ENCODE measurements around the gene KCNH4.

Gene KCNH4

DNA sequence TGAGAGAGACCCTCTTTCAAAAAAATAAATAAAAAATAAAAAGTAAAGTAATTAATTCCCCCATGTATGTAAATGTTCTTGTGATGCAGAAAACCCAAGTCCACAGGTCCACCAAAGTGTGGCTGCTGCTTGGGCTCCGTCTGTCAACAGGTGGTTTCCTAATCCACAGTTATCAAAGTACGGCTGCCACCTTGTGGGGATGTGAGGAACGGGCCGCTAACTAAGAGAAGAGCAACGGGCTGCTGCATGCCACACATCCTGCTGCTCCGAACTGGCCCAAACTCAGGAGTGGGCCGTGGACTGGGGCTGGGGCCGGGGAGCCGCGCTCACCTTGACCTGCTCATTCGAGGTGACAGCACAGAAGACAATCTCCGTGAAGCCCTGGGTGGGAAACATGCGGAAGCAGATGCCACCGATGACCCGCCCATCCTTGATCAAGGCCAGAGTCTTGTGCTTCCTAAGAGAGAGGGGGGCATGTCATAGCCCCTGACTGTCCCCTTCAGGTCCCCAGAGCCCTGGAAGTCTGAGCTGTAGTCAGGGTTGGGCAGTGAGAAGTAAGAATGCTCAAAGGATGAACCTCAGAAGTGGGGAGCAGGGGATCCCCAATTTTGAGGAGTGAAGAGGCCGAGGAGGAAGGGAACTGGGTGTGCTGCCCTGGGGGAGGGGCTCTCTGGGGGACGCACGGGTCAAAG, 64.1 kb downstream of the KCNH4 start:
- peak; percentile 30 for DNase-seq

DNA sequence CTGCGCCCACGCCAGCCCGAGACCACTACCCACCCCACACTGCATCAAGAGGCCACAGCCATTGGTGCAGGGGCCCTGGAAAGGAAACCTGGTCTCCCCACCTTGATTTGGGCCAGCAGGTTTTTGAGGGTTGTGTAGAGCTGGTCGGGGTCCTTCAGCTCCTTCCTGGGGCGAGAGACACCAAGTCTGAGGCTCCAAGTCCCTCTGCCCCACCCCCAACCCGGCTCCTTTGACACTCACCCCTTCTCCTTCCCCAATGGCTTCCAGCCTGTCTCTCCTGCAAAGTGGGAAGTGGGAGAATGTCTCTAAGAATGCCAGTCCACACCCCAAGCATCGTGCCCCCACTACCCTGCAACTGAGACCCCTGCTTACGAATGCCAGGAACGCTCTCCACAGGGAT, 66.8 kb downstream of the KCNH4 start:
- no peak for DNase-seq

DNA sequence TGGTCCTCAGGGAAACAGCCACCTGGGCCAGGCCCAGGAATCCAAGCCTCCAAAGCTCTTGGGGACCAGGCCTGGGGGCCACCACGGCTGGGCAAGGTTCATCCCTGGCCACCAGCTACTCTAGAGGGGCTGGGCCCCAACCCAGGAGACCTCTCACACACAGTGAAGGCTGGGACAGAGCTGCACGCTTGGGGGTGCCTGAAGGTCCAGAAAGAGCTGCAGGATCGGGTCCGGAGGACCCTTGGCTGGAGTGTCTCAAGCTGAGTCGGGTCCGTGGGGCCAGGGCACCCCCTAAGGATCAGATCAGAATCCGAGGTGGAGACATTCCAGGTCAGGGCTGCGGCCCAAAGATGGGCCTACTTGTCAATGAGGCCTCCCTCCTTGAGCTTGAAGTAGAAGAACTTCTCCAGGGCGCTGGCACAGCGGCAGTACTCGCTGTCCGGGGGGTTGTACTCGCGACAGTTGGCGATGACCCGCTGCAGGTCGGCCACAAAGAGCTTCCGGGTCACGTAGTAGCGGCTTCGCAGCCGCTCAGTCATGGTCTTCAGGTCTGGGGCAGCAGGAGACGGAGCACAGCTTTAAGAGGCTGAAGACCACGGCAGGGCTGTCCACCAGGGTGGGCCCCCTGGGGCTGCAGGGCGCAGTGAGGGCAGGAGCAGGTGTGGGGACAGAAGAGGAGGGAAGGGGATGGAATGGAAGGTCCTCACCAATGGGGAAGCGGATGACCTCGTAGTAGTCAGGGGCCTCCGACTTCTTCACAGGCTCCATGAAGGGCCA, 67.5 kb downstream of the KCNH4 start:
- no peak for DNase-seq

DNA sequence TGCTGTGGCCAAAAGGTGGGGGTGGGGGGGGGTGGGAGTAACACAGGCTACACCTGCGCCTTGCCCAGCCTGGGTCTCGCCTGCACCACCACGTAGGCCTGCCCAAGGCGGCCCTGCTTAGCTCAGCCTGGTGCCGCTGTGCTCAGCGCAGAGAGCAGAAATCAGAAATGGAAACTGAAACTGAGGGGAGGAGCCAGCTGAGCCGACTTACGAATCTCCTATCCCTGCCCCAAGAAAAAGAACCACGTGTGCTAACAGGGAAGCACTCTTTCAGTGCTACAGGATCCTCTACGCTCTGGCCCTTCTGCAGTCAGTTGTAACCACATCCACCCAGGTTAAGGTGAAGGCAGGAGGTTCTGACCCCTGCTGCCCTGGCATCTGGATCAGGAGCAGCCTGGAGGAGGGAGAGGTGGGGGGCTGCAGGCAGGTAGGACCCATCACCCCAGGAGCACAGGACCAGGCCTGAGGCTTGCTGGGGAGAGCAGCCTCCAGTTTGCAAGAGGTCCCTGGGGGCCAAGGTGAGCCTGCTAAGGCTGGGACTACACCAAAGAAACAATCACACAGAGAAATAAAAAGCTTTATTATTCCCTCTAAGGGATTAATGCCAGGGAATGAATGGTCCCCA, 68.3 kb downstream of the KCNH4 start, which contains the start of gene DHX58:
Gene DHX58 (minus strand): TSS at position 163 of the 625 bp plus-strand sequence. CDS start 822 bp downstream, outside the sequence.
- DNase-seq, result no peak

DNA sequence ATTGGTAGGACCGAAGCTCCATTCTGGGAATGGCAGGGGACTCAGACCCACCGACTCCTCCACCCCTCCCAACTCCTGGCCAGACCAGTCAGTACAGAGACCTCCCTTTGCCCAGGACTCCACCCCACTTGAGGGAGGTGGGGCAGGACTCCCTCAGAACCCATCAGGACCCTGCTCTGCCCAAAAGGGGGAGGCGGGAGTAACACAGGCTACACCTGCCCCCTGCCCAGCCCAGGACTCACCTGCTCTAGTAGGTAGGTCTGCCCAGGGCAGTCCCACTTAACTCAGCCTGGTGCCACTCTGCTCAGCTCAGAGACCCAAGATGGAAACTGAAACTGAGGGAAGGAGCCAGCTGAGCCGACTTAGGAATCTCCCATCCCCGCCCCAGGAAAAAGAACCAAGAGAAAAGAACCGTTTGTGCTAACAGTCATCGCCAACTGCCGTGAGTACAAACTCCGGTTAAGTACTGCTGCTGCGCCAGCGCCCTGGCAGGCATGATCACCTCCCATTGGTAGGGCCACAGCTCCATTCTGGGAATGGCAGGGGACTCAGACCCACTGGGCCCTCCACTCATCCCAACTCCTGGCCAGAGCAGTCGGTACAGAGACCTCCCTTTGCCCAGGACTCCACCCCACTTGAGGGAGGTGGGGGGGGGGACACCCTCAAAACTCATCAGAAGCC, 68.9 kb downstream of the KCNH4 start:
- DNase-seq, result no peak

DNA sequence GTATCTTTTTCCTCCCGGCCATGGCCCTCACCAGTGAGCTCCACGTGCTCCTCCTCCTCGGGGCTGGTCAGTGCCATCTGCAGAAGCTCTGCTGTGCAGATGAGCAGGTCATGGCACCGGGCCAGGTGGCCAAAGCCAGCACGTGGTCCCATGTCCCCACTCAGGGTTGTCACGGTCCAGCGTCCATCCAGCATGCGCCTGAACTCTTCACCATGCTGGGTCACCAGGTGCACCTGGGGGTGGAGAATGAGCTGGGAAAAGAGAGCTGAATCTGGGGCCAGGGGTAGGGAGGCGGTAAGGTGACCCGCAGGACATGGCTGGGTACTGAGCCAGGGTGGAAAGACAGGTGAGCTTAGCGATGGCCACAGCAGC, 69.7 kb downstream of the KCNH4 start:
- DNase-seq, result no peak

DNA sequence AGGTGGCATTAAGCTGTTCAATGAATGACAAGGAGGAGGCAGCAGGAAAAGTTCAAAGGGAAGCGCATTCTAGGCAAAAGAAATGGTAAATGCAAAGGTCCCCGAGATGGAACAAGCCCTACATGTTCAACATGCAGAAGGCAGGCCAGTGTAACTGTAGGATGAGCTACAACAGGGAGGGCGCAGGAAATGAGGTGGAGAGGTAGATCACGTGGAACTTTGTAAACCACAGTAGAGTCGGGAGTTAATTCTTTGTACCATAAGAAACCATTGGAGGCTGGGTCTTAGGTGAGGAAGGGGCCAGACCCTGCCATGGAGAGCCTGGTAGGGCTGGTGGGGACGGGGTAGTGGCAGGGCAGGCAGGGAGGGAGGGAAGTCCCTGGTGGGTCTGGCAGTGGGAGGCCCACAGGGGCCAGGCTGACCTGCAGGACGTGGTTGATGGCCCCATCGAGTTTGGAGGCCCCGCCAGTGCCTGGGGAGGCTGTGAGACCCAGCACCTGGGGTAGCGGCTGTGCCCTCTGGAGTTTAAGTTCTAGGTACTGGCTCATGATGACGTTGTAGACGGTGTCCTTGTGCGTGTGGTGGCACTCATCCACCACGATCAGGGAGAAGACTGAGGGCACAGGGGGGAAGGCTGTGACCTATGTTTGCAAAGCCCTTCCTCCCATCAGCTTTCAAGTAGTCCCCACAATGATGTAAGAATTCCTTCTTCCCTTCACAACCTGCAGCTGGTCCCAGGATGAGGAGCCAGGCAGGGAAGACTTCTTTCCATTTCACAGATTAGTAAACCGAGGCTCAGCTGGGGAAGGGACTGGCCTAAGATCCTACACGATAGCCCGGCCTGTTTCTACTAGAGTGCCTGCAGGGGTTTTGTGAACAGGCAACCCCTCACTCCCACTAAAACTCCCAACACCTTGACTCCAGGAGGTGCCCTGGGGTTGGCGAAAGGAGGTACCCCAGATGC, 70.4 kb downstream of the KCNH4 start:
- DNase-seq, result no peak

DNA sequence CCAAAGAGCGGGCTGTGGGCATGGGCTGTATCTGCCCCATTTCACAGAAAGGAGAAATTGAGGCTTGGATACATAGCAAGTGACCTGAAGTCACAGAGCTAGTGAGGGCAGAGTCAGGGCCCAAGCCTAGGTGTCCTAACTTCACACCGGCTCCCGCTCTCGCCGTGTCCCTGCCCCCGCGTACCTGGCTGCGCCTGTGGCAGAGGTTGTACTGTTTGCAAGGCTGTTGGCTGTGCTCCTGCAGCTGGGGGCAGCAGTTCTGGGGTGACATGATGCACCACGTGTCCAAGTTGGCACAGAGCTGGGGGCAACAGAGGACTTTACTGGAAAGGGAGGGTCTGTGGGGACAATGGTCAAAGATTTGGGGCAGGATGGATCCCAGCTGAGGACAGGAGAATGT, 71.9 kb downstream of the KCNH4 start:
- no peak for DNase-seq

DNA sequence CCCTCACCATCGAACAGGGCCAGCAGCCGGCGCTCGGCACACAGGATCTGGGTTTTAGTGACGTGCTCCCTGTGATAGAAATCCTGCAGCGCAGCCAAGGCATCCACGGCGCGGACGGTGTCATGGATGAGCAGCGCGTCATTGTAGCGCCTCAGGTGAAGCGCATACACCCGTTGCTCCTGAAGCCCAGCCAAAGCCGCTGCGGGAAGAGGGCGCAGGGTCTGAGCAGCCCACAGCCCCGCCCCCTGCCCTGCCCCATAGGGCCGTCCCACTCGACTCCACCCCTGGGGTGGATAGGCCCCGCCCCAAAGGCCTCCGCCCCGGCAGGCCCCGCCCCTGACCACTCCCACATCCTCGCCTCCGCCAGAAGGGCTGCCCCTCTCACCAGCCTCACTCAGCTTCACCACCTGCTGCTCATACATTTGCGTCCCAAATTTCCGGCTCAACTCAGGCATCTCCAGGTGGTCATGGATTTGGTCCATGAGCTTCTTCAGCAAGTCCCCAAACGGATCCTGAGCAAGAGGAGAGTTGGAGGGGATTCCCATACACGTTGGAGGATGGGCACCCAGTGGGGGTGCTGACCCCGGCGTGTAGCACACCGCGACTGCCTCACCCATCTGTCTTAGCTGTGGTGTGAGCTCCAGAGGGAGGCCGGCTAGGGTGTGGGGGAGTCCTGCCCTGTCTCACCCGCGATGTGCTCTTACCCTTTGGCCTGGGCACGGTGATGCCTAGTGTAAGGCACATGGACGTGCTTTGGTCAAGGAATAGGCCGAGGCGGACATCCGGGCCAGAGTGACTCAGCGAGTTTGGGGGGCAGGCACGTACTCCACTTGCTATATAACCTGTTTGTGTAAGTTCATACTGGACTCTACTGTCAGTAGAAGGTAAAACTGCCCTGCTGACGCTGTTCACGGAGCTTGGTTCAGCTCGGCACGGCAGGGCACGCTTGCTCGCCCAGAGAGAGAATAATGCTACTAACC, 73.1 kb downstream of the KCNH4 start:
- DNase-seq, result no peak

DNA sequence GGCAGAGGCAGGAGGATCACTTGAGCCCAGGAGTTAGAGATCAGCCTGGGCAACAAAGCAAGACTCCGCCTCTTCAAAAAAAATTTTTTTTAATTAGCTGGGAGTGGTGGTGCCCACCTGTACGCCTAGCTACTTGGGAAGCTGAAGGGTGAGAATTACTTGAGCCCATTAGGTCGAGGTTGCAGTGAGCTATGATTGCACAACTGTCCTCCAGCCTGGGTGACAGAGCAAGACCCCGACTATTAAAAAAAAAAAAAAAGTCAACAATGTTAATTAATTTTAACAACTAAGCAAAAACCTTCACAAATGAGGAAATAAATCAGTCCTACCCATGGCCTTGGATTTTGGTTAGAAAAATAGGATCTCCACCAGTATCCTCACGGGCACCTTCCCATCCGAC, 73.8 kb downstream of the KCNH4 start:
- no peak for DNase-seq

Data from NCI-H1417 treated with DMSO at 0.1 percent for 48 hours (cell line).